K562 (cell line): ENCODE measurements around the gene EGLN3. TPM values are rescaled to one million over a fixed set of nuclear protein-coding genes. Genes with fewer than 3 reads are reported as not detected.
A peak's percentile ranks its signal among the peaks of the same experiment; 100 is the strongest.

ENCODE experiments used
- ATAC-seq: fragments of 200-7000 bp; cut with Tn5 transposase; 3 replicates; pipeline ENCODE4 v1.9.1; 2020; ENCODE audit warnings: moderate library complexity
- BruUV-seq: library from RNA; stranded (reverse); fragments of 400-500 nt; replicated peaks from 2 replicates; lab custom pipeline; 2021; lab: Mats Ljungman, UMichigan
- CTCF ChIA-PET: fragments of 300-600 bp; formaldehyde crosslinking; extraction: SDS; loops from one replicate; lab custom pipeline; 2021; ENCODE audit warnings: low intra/inter-chr PET ratio; lab: Yijun Ruan, JAX
- POLR2A ChIA-PET: fragments of 300-600, 350-650 bp; sonication (Branson Sonifier 250); formaldehyde crosslinking; extraction: SDS; loops from one replicate; lab custom pipeline; 2021; ENCODE audit warnings: antibody characterized with exemption, inconsistent platforms; lab: Yijun Ruan, JAX
- DNase-seq, 4 experiments: peaks; one replicate each; pipeline versions ENCODE4 v3.0.0 to v3.0.0-alpha.2; 2011 to 2018; ENCODE audit warnings: low spot score in 3 of 4, mixed read lengths in 3 of 4; ENCODE audit errors: extremely low read depth in 1 of 4
- FAIRE-seq: peaks from 2 replicates; lab custom pipeline; 2011; peaks lifted over from hg19 to GRCh38; lab: Jason Lieb, UNC
- H2AFZ ChIP-seq: 2 replicates; pipeline ENCODE4 v1.6.0; 2011; ENCODE audit warnings: low read depth, low read length, control low read depth, inconsistent platforms
- H3K27ac ChIP-seq: fragments of 200-600 bp; 3 replicates; pipeline ENCODE4 v1.8.0; 2011; ENCODE audit warnings: low read depth, mild to moderate bottlenecking, control low read depth, inconsistent platforms, low read length, moderate library complexity, mixed read lengths; ENCODE audit errors: extremely low read depth
- H3K27me3 ChIP-seq, 2 experiments: fragments of 300-600 bp in 1 of 2; 2 replicates in 1 of 2; 3 replicates in 1 of 2; pipeline versions ENCODE4 v1.6.0 to v1.8.0; 2011; ENCODE audit warnings: inconsistent platforms in 2 of 2, low read length in 2 of 2, mild to moderate bottlenecking in 1 of 2, mixed read lengths in 1 of 2, moderate library complexity in 1 of 2; ENCODE audit not compliant: control insufficient read depth in 2 of 2, insufficient read depth in 2 of 2
- H3K36me3 ChIP-seq: fragments of 300-600 bp; 3 replicates; pipeline ENCODE4 v1.8.0; 2011; ENCODE audit warnings: mild to moderate bottlenecking, low read length, inconsistent platforms; ENCODE audit not compliant: control insufficient read depth, insufficient read depth
- H3K4me1 ChIP-seq, 2 experiments: fragments of 200-600 bp in 1 of 2; replicated peaks in 1 of 2; 2 replicates in 1 of 2; 3 replicates in 1 of 2; pipeline versions ENCODE4 v1.5.1 to v1.8.0; 2011; ENCODE audit warnings: inconsistent platforms in 2 of 2, low read length in 2 of 2, mild to moderate bottlenecking in 1 of 2, mixed read lengths in 1 of 2, moderate library complexity in 1 of 2; ENCODE audit not compliant: control insufficient read depth in 2 of 2, insufficient read depth in 2 of 2
- H3K4me2 ChIP-seq: 2 replicates; pipeline ENCODE4 v1.6.1; 2011; ENCODE audit warnings: low read length, control low read depth, inconsistent platforms, mixed read lengths; ENCODE audit not compliant: insufficient read depth
- H3K4me3 ChIP-seq: fragments of 200-600 bp; sonication (generic), shearing (Covaris generic); 2 replicates; pipeline ENCODE4 v1.5.1; 2016; ENCODE audit warnings: control low read depth, inconsistent platforms
- H3K79me2 ChIP-seq: fragments of 200-600 bp; 3 replicates; pipeline ENCODE4 v1.8.0; 2011; ENCODE audit warnings: low read length, inconsistent platforms; ENCODE audit not compliant: control insufficient read depth, insufficient read depth
- H3K9ac ChIP-seq, 2 experiments: 2 replicates each; pipeline versions ENCODE4 v1.6.0 to v1.6.1; 2011; ENCODE audit warnings: low read depth in 2 of 2, low read length in 2 of 2, control low read depth in 1 of 2, inconsistent platforms in 1 of 2, mild to moderate bottlenecking in 1 of 2, mixed read lengths in 1 of 2; ENCODE audit not compliant: insufficient read depth in 1 of 2
- H3K9me1 ChIP-seq: one replicate; pipeline ENCODE4 v1.6.0; 2011; ENCODE audit warnings: inconsistent platforms, mild to moderate bottlenecking, low read length, moderate library complexity; ENCODE audit not compliant: control insufficient read depth, insufficient read depth
- H3K9me3 ChIP-seq: replicated peaks from 2 replicates; pipeline ENCODE4 v1.5.1; 2011; ENCODE audit warnings: low read depth, low read length, inconsistent platforms; ENCODE audit not compliant: control insufficient read depth, insufficient read depth
- H4K20me1 ChIP-seq: replicated peaks from 2 replicates; pipeline ENCODE4 v1.6.1; 2011; ENCODE audit warnings: low read length, inconsistent platforms, mixed read lengths; ENCODE audit not compliant: control insufficient read depth, insufficient read depth
- BACH1 ChIP-seq: fragments of 200-800 bp; sonication (Bioruptor generic); IDR thresholded peaks from 2 replicates; pipeline ENCODE4 v1.6.1; 2016; ENCODE audit warnings: missing genetic modification characterization, missing compliant biosample characterization
- CTCF ChIP-seq, 3 experiments: IDR thresholded peaks in 2 of 3; conservative IDR thresholded peaks in 1 of 3; 2 replicates each; pipeline ENCODE4 v1.5.1; 2011 to 2012; ENCODE audit warnings: low read length in 3 of 3, mild to moderate bottlenecking in 3 of 3, control low read depth in 2 of 3, improper control_type of control experiment in 1 of 3, inconsistent platforms in 1 of 3, low read depth in 1 of 3, mixed read lengths in 1 of 3, moderate library complexity in 1 of 3; ENCODE audit not compliant: insufficient read depth in 2 of 3
- FOSL1 ChIP-seq: fragments of 200-800 bp; sonication (Bioruptor generic); conservative IDR thresholded peaks from 2 replicates; pipeline ENCODE4 v1.6.1; 2016; ENCODE audit warnings: missing genetic modification characterization, missing compliant biosample characterization
- HNRNPK ChIP-seq: fragments of 200-400 bp; formaldehyde crosslinking; IDR thresholded peaks from one replicate; pipeline ENCODE4 v1.6.1; 2018; ENCODE audit warnings: mild to moderate bottlenecking, low read depth, low read length; ENCODE audit not compliant: poor library complexity, severe bottlenecking
- NFE2L1 ChIP-seq: fragments of 450-650 bp; IDR thresholded peaks from 2 replicates; pipeline ENCODE4 v1.6.1; 2016; ENCODE audit warnings: missing genetic modification characterization, low read depth, mild to moderate bottlenecking, missing compliant biosample characterization, moderate library complexity, borderline replicate concordance
- NFXL1 ChIP-seq: fragments of 450-650 bp; formaldehyde crosslinking; IDR thresholded peaks from 2 replicates; pipeline ENCODE4 v1.4.0; 2021; ENCODE audit warnings: mild to moderate bottlenecking
- RFX5 ChIP-seq: IDR thresholded peaks from 2 replicates; pipeline ENCODE4 v1.6.1; 2011; ENCODE audit warnings: low read depth, mild to moderate bottlenecking, improper control_type of control experiment, low read length
- SIN3A ChIP-seq, 2 experiments: fragments of 150-350 bp in 1 of 2; IDR thresholded peaks; 2 replicates each; pipeline ENCODE4 v1.6.1; 2011 to 2016; ENCODE audit warnings: borderline replicate concordance in 2 of 2, low read depth in 2 of 2, low read length in 2 of 2, mild to moderate bottlenecking in 2 of 2, moderate library complexity in 2 of 2; ENCODE audit not compliant: control insufficient read depth in 1 of 2
- SMARCA4 ChIP-seq: fragments of 450-650 bp; IDR thresholded peaks from 2 replicates; pipeline ENCODE4 v1.6.1; 2016
- SMC3 ChIP-seq: conservative IDR thresholded peaks from 2 replicates; pipeline ENCODE4 v1.6.1; 2011; ENCODE audit warnings: low read depth, low read length, improper control_type of control experiment; ENCODE audit not compliant: insufficient read depth
- TEAD2 ChIP-seq: fragments of 450-650 bp; IDR thresholded peaks from 2 replicates; pipeline ENCODE4 v1.6.1; 2016; ENCODE audit warnings: missing genetic modification characterization, control low read depth, missing compliant biosample characterization
- TRIM24 ChIP-seq, 2 experiments: fragments of 450-650 bp; IDR thresholded peaks; 2 replicates each; pipeline ENCODE4 v1.6.1; 2016
- WHSC1 ChIP-seq: IDR thresholded peaks from one replicate; pipeline ENCODE4 v1.6.1; 2012; ENCODE audit warnings: low read length, control low read depth, inconsistent platforms
- ZBTB11 ChIP-seq, 3 experiments: fragments of 200-800 bp in 1 of 3; fragments of 250-450 bp in 1 of 3; fragments of 450-650 bp in 1 of 3; sonication (Bioruptor Pico) in 1 of 3; sonication (Bioruptor generic) in 1 of 3; formaldehyde crosslinking in 1 of 3; IDR thresholded peaks; 2 replicates each; pipeline versions ENCODE4 v1.6.1 to v1.8.0; 2016 to 2022; ENCODE audit warnings: mild to moderate bottlenecking in 2 of 3, missing genetic modification characterization in 2 of 3, missing compliant biosample characterization in 1 of 3, moderate library complexity in 1 of 3
- ZC3H4 ChIP-seq: sonication (generic); formaldehyde crosslinking; IDR thresholded peaks from 2 replicates; pipeline ENCODE4 v1.9.0; 2021; ENCODE audit warnings: missing genetic modification reagents, borderline replicate concordance
- ZNF347 ChIP-seq: fragments of 450-650 bp; formaldehyde crosslinking; IDR thresholded peaks from 2 replicates; pipeline ENCODE4 v1.4.0; 2020; ENCODE audit warnings: low read depth, mild to moderate bottlenecking, moderate library complexity
- ZNF668 ChIP-seq: fragments of 250-450 bp; sonication (Bioruptor Pico); IDR thresholded peaks from 2 replicates; pipeline ENCODE4 v1.8.0; 2022; ENCODE audit warnings: mild to moderate bottlenecking, inconsistent platforms
- WGBS: fragments of 100-300 bp; shearing (Covaris generic); methylation state at CpG from one replicate; pipeline ENCODE4 v1.1.6; 2016; ENCODE audit warnings: low coverage, mixed read lengths; ENCODE audit not compliant: insufficient coverage; ENCODE audit errors: missing lambda C conversion rate; 5-methylcytosine and 5-hydroxymethylcytosine counted together
- in situ Hi-C: fragments of 300-500 bp; cut with MboI; formaldehyde crosslinking; loops from 4 replicates; pipeline ENCODE4 v1.15.0; 2018; ENCODE audit warnings: inconsistent platforms, mixed read lengths
- intact Hi-C: fragments of 100-400 bp; cut with micrococcal nuclease; formaldehyde crosslinking; loops from 2 replicates; pipeline ENCODE4 v1.14.2; 2022
- polyA plus RNA-seq, 8 experiments: library from polyadenylated mRNA; depleted of rRNA in 4 of 8; stranded (reverse) in 5 of 8; unstranded in 3 of 8; fragments of >200 nt; fragmentation: Nextera tagmentation in 2 of 8; fragmentation: Illumina TruSeq in 1 of 8; extraction: Ambion mirVana in 2 of 8; extraction: Trizol in 1 of 8; gene quantifications; 2 replicates each; pipeline versions ENCODE4 v1.2.1 to v1.2.3, GENCODE V29; 2011 to 2014; ENCODE audit warnings: inconsistent platforms in 1 of 8, missing spikeins in 1 of 8
- total RNA-seq, 7 experiments: library from RNA; depleted of rRNA in 6 of 7; stranded (reverse); fragments of >200 nt in 6 of 7; fragmentation: Illumina TruSeq in 2 of 7; extraction: Trizol in 2 of 7; gene quantifications; 2 replicates each; pipeline versions ENCODE4 v1.2.1 to v1.2.3, GENCODE V29; 2011 to 2021; ENCODE audit warnings: low replicate concordance in 1 of 7

Gene EGLN3
- total and polyA plus RNA-seq, 9 of the 15 experiments (the other 6 are each of a cell fraction or from before 2014, with no cell fraction given): 2.5 to 87.6 (median 5.8) TPM

DNA sequence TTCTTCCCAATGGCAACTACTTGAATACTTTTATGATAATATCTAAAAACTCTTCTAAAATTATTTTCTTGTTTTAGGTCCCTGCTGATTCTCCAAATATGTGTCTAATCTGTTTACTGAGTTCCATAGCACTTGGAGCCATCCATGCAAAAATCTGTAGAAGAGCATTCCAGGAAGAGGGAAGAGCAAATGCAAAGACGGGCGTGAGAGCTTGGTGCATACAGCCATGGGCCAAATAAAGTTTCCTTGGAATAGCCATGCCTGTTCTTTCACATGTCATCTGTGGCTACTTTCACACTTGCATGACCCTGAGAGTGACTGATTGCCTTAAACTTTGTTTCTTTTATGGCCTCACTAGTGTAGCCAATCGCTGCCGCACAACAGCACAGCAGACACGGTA is 13.0 kb upstream of the EGLN3 start:
- H3K27ac ChIP-seq: peak overlapping the region; percentile 50; the same call in 1 of the 3 replicates
- H3K4me1 ChIP-seq: peaks cover 10 to 35% of the 10 kb centered on the region in 2 experiments; a peak in 4 of 5 replicates
- peak overlapping the region in 1 of 2 experiments; percentile 10; a peak in 1 of 4 replicates for H3K9ac ChIP-seq
- H3K36me3 ChIP-seq: no peaks in the 10 kb centered on the region
- CTCF ChIA-PET: no interaction called here
- H2AFZ ChIP-seq: peak overlapping the region; percentile 84
- WGBS: 73% methylated on average over 4 of the region's 5 CpGs
- no TSS peak for BruUV-seq
- TF ChIP-seq FOSL1 (tag) (no peak), ZNF668 (no peak), SMARCA4 (no peak), NFXL1 (CRISPR knock-in tag) (no peak), CTCF (IDR thresholded peaks at IDR 0.05 in 2 of 3, conservative IDR thresholded peaks at IDR 0.05 in 1 of 3; ENCODE audit: insufficient read depth in 2 of 3, low read depth in 1 of 3, low read length in 3 of 3) (no peak), NFE2L1 (tag) (no peak), TRIM24 (IDR thresholded peaks at IDR 0.05) (no peak), ZBTB11 (CRISPR knock-in tag; IDR thresholded peaks at IDR 0.05) (no peak), SIN3A (IDR thresholded peaks at IDR 0.05; ENCODE audit: borderline replicate concordance in 2 of 2, control insufficient read depth in 1 of 2, low read depth in 2 of 2, low read length in 2 of 2) (no peak), ZC3H4 (no peak), ZNF347 (CRISPR knock-in tag) (no peak), BACH1 (tag) (no peak), TEAD2 (tag) (no peak), RFX5 (no peak), SMC3 (no peak), WHSC1 (no peak), HNRNPK (no peak)
- H3K4me3 ChIP-seq: no peak overlapping the region
- H3K9me1 ChIP-seq: no peaks in the 10 kb centered on the region
- DNase-seq (no peak), ATAC-seq (no peak), FAIRE-seq (no peak)
- no peaks in the 10 kb centered on the region for H3K27me3 ChIP-seq
- peaks cover 4% of the 10 kb centered on the region; the same call in 1 of the 2 replicates for H3K9me3 ChIP-seq
- H3K4me2 ChIP-seq: peak overlapping the region; percentile 63
- no peaks in the 10 kb centered on the region for H3K79me2 ChIP-seq
- POLR2A ChIA-PET: interaction anchor here (0.7 to 2.8 kb wide), 4 partner anchors 10 to 1806 kb away, joined by 4 to 10 read pairs (median 4); partner anchors contain the start of gene EGLN3
- intact Hi-C loops (loop anchor here (5.0 kb wide), 2 partner anchors 68 to 133 kb away; no protein-coding TSS in a partner anchor), in situ Hi-C loops (loop anchor here (10.0 kb wide), 1 partner anchor 261 kb away; no protein-coding TSS in a partner anchor)
- no peaks in the 10 kb centered on the region for H4K20me1 ChIP-seq
